Measurements from ENCODE around the gene OR5A2. TPM values are rescaled to one million over a fixed set of nuclear protein-coding genes. Genes with fewer than 3 reads are reported as not detected.
"Not testable (repeated sequence)": the region's sequence is repeated elsewhere in the genome, so short reads cannot be mapped to it uniquely, and the experiment has no call there.

Gene OR5A2
- total and polyA plus RNA-seq, 4 donors, result not detected

DNA sequence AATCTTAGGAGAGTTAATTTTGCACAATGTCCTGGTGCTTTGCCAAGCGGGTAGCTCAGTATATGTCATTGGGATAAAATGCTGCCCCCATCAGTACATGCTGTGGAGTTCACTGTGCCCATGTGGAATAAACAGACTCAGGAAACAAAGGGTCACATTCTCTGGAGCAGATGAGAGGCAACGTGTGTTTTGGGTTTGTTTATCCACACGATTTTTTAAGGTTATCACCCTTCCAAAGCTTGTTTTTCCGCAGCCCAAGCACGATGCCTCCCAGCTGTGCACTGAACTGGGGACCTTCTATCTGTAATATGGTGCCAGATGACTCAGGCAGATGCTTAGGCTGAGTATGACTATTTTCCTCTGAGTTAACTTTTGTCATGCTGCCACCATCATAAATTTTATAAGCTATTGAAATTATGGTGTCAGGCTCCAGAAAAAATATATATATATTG, 37.0 kb upstream of the OR5A2 start:
- DNase-seq (peak in 2 of 3 donors; percentile 24 to 31), ATAC-seq (ENCODE audit: insufficient read depth, low FRiP score) (no peak)
- H3K36me3 ChIP-seq (ENCODE audit: control insufficient read depth in 4 of 4, insufficient read depth in 4 of 4, low read length in 4 of 4), result no peaks in the 10 kb centered on the region
- no peak overlapping the region for H3K9ac ChIP-seq (ENCODE audit: insufficient read depth in 1 of 2, low read length in 2 of 2)
- H3K4me3 ChIP-seq, result no peak overlapping the region
- H3K27me3 ChIP-seq (ENCODE audit: control insufficient read depth in 3 of 3, insufficient read depth in 3 of 3, low read length in 2 of 3), result no peaks in the 10 kb centered on the region
- H3K4me1 ChIP-seq (ENCODE audit: control insufficient read depth in 5 of 5, insufficient read depth in 5 of 5, low read length in 5 of 5), result no peaks in the 10 kb centered on the region
- H3K27ac ChIP-seq (ENCODE audit: low read depth in 1 of 2, low read length in 1 of 2), result no peak overlapping the region
- TF ChIP-seq, protein P1, sequence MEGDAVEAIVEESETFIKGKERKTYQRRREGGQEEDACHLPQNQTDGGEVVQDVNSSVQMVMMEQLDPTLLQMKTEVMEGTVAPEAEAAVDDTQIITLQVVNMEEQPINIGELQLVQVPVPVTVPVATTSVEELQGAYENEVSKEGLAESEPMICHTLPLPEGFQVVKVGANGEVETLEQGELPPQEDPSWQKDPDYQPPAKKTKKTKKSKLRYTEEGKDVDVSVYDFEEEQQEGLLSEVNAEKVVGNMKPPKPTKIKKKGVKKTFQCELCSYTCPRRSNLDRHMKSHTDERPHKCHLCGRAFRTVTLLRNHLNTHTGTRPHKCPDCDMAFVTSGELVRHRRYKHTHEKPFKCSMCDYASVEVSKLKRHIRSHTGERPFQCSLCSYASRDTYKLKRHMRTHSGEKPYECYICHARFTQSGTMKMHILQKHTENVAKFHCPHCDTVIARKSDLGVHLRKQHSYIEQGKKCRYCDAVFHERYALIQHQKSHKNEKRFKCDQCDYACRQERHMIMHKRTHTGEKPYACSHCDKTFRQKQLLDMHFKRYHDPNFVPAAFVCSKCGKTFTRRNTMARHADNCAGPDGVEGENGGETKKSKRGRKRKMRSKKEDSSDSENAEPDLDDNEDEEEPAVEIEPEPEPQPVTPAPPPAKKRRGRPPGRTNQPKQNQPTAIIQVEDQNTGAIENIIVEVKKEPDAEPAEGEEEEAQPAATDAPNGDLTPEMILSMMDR (IDR thresholded peaks at IDR 0.05; ENCODE audit: control extremely low read depth, extremely low read depth), result no peak
- H3K9me3 ChIP-seq (ENCODE audit: control insufficient read depth in 4 of 4, insufficient read depth in 3 of 4, low read length in 3 of 4), result peaks cover 0 to 2% (median 0%) of the 10 kb centered on the region in 4 donors
- 43 to 66% methylated on average over 5 of the region's 5 CpGs for whole genome bisulfite sequencing, 2 donors

DNA sequence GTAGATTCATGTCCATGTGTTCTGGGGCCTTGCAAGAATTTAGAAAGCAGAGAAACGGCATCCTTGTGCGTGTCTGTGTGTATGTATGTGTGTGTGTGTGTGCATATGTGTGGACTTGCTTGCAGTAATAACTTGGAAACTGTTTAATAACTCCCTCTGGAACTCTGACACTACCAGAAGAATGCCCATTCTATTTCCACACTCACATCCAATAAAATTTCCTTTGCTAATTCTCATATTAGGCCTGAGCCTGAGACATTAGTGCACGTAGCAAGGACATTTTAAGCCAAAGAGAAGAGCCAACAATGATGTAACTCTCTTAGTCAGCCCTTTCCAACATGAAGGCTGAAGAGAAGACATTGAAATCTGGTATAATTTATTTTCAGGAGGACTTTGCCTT, 33.7 kb upstream of the OR5A2 start:
- H3K9ac ChIP-seq (ENCODE audit: insufficient read depth in 1 of 2, low read length in 2 of 2), result no peak overlapping the region
- no peak overlapping the region for H3K27ac ChIP-seq (ENCODE audit: low read depth in 1 of 2, low read length in 1 of 2)
- no peak overlapping the region for H3K4me3 ChIP-seq
- H3K27me3 ChIP-seq (ENCODE audit: control insufficient read depth in 3 of 3, insufficient read depth in 3 of 3, low read length in 2 of 3), result no peaks in the 10 kb centered on the region
- H3K9me3 ChIP-seq (ENCODE audit: control insufficient read depth in 4 of 4, insufficient read depth in 3 of 4, low read length in 3 of 4), result peaks cover 0 to 2% (median 0%) of the 10 kb centered on the region in 4 donors
- no peaks in the 10 kb centered on the region for H3K4me1 ChIP-seq (ENCODE audit: control insufficient read depth in 5 of 5, insufficient read depth in 5 of 5, low read length in 5 of 5)
- no peak for DNase-seq
- 76 to 89% methylated on average over 3 of the region's 3 CpGs for WGBS, 2 donors
- no peak for ATAC-seq (ENCODE audit: insufficient read depth, low FRiP score)
- TF ChIP-seq, protein P1 (IDR thresholded peaks at IDR 0.05; ENCODE audit: control extremely low read depth, extremely low read depth), result no peak
- no peaks in the 10 kb centered on the region for H3K36me3 ChIP-seq (ENCODE audit: control insufficient read depth in 4 of 4, insufficient read depth in 4 of 4, low read length in 4 of 4)

DNA sequence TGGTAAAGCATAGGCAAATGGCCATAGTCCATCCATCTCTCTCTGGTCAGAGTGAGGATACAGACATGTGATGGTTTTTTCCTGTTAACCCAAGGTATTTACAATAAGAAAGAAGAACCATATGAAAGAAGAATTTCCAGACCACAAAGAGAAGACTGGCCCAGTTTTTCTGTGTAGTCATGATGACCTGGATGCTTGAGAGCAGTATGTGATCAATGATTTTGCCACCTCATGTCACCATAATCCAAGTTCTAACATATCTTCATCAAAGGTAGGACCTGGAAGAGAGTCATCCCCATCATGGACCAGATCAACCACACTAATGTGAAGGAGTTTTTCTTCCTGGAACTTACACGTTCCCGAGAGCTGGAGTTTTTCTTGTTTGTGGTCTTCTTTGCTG, 30.4 kb upstream of the OR5A2 start, which contains the start of gene OR4D6:
OR4D6 (plus strand) TSS at position 301 of the 400 bp plus-strand sequence; CDS start at position 301, 0 bp downstream.
- Histone ChIP-seq H3K4me3 (no peak within 1 kb of the TSS), H3K27ac (ENCODE audit: low read depth in 1 of 2, low read length in 1 of 2) (no peak within 1 kb of the TSS), H3K9me3 (ENCODE audit: control insufficient read depth in 4 of 4, insufficient read depth in 3 of 4, low read length in 3 of 4) (peaks cover 0 to 2% (median 0%) of the 10 kb centered on the region in 4 donors), H3K36me3 (ENCODE audit: control insufficient read depth in 4 of 4, insufficient read depth in 4 of 4, low read length in 4 of 4) (no peaks in the 10 kb centered on the region), H3K4me1 (ENCODE audit: control insufficient read depth in 5 of 5, insufficient read depth in 5 of 5, low read length in 5 of 5) (no peaks in the 10 kb centered on the region), H3K9ac (ENCODE audit: insufficient read depth in 1 of 2, low read length in 2 of 2) (no peak within 1 kb of the TSS), H3K27me3 (ENCODE audit: control insufficient read depth in 3 of 3, insufficient read depth in 3 of 3, low read length in 2 of 3) (no peaks in the 10 kb centered on the region)
- TF ChIP-seq, protein P1 (IDR thresholded peaks at IDR 0.05; ENCODE audit: control extremely low read depth, extremely low read depth), result no peak
- DNase-seq, result no peak
- 87 to 96% methylated on average over 2 of the region's 2 CpGs for WGBS, 2 donors
- ATAC-seq (ENCODE audit: insufficient read depth, low FRiP score), result no peak

DNA sequence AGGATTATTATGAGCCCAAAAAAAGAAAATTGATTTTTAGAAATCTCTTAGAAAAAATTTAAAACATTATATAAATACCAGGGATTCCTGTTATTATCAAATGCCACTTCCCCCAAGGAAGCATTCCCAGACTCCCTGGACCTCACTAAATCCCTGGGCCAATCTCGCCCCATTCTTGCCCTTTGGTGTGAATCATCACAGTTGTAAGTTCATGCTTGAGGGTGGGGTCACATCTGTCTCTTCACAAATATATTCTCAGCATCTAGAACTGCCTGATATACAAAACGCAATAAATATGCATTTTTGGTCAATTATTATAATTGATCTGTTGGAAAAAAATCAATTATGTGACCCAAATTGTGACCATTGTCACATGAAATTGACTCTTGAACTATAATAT, 22.3 kb upstream of the OR5A2 start:
- no peak for DNase-seq
- peaks cover 0 to 3% (median 0%) of the 10 kb centered on the region in 4 donors for H3K9me3 ChIP-seq (ENCODE audit: control insufficient read depth in 4 of 4, insufficient read depth in 3 of 4, low read length in 3 of 4)

DNA sequence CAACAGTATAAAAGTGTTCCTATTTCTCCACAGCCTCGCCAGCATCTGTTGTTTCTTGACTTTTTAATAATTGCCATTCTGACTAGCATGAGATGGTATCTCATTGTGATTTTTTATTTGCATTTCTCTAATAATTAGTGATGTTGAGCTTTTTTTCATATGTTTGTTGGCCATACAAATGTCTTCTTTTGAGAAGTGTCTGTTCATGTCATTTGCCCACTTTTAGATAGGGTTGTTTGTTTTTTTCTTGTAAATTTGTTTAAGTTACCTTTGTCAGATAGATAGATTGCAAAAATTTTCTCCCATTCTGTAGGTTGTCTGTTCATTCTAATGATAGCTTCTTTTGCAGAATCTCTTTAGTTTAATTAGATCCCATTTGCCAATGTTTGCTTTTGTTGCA, 19.4 kb upstream of the OR5A2 start:
- H3K9ac ChIP-seq (ENCODE audit: insufficient read depth in 1 of 2, low read length in 2 of 2); H3K36me3 ChIP-seq (ENCODE audit: control insufficient read depth in 4 of 4, insufficient read depth in 4 of 4, low read length in 4 of 4); H3K4me1 ChIP-seq (ENCODE audit: control insufficient read depth in 5 of 5, insufficient read depth in 5 of 5, low read length in 5 of 5); H3K27me3 ChIP-seq (ENCODE audit: control insufficient read depth in 3 of 3, insufficient read depth in 3 of 3, low read length in 2 of 3); H3K4me3 ChIP-seq; H3K27ac ChIP-seq (ENCODE audit: low read depth in 1 of 2, low read length in 1 of 2); H3K9me3 ChIP-seq (ENCODE audit: control insufficient read depth in 4 of 4, insufficient read depth in 3 of 4, low read length in 3 of 4); DNase-seq; ATAC-seq (ENCODE audit: insufficient read depth, low FRiP score): not testable (repeated sequence)
- WGBS, 2 donors, result 85 to 87% methylated on average over 1 of the region's 1 CpG

More for the DNA sequence above, 22.3 kb upstream of the OR5A2 start:
- WGBS, 2 donors, result 84 to 94% methylated on average over 2 of the region's 2 CpGs
- Histone ChIP-seq H3K9ac (ENCODE audit: insufficient read depth in 1 of 2, low read length in 2 of 2) (no peak overlapping the region), H3K4me3 (no peak overlapping the region), H3K36me3 (ENCODE audit: control insufficient read depth in 4 of 4, insufficient read depth in 4 of 4, low read length in 4 of 4) (no peaks in the 10 kb centered on the region), H3K27me3 (ENCODE audit: control insufficient read depth in 3 of 3, insufficient read depth in 3 of 3, low read length in 2 of 3) (no peaks in the 10 kb centered on the region), H3K27ac (ENCODE audit: low read depth in 1 of 2, low read length in 1 of 2) (no peak overlapping the region), H3K4me1 (ENCODE audit: control insufficient read depth in 5 of 5, insufficient read depth in 5 of 5, low read length in 5 of 5) (no peaks in the 10 kb centered on the region)
- no peak for ATAC-seq (ENCODE audit: insufficient read depth, low FRiP score)
- TF ChIP-seq, protein P1 (IDR thresholded peaks at IDR 0.05; ENCODE audit: control extremely low read depth, extremely low read depth), result no peak

Measured in lung (tissue), 12 donors.